AG10803 (cell line): ENCODE data around the gene KLC1.

Experiments
- DNase-seq: peaks from one replicate; pipeline ENCODE4 v3.0.0; 2010; ENCODE audit warnings: low read depth
- H3K4me3 ChIP-seq: 2 replicates; pipeline ENCODE4 v1.5.1; 2011; ENCODE audit warnings: mild to moderate bottlenecking, low read length, control low read depth
- TF ChIP-seq, protein P1 (sequence below): conservative IDR thresholded peaks from 2 replicates; pipeline ENCODE4 v1.5.1; 2011; ENCODE audit warnings: mild to moderate bottlenecking, low read length, control low read depth, inconsistent platforms

Gene KLC1

DNA sequence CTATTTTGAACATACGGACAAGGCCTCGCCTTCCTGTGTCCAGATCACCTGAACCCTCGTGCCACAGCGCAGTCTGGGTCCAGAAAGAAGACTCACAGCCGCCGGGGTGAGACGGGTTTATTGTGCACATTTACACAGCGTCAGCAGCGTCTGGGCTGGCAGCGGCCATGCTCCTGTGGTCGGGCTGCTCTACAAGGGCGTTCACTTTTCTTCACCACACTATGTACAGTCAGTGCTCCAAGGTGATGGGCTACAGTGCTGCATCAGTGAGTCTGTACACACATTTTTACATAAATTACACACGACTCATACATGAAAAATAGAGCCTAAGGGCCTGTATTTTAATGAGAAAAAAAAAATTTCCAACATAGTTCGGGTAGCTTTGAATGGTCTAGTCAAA, 104.6 kb downstream of the KLC1 start:
- no peak overlapping the region for H3K4me3 ChIP-seq
- DNase-seq = no peak
- TF ChIP-seq, protein P1, sequence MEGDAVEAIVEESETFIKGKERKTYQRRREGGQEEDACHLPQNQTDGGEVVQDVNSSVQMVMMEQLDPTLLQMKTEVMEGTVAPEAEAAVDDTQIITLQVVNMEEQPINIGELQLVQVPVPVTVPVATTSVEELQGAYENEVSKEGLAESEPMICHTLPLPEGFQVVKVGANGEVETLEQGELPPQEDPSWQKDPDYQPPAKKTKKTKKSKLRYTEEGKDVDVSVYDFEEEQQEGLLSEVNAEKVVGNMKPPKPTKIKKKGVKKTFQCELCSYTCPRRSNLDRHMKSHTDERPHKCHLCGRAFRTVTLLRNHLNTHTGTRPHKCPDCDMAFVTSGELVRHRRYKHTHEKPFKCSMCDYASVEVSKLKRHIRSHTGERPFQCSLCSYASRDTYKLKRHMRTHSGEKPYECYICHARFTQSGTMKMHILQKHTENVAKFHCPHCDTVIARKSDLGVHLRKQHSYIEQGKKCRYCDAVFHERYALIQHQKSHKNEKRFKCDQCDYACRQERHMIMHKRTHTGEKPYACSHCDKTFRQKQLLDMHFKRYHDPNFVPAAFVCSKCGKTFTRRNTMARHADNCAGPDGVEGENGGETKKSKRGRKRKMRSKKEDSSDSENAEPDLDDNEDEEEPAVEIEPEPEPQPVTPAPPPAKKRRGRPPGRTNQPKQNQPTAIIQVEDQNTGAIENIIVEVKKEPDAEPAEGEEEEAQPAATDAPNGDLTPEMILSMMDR = no peak

DNA sequence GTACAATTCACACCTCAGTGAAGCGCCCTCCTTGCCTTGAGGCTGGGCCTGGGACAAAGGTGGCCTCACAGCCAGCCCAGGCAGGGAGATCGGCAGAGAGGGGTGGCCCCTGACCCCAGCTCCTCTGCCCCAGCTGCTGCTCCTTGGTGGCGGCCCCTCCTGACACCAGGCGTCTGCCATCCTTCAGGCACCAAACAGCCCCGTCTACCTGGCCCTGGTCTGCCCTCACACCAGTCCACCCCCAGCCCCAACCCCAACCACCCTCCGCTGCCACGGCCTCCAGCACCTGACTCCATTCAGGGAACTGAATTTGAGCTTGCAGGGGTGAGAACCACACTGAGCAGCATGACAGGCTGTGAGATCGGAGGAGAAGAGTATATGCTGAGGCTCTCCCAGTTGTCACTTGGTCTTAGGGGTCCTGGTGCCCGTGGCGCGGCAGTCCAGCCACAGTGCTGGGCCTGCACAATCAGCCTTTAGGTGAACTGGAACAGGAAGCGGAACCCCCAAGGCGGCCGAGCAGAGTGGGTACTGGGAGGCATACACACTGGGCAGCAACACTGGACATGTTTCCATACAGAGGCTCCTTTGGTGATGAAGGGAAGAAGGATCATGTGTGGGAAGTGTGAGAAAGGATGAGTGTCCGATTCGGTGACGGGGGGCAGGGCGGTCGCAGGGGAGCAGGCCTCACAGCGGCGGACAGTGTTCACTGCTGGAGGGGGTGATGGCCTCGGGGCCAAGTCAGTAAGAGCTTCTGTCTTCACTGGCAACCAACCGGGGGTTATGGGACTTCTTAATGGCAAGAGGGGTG, 105.3 kb downstream of the KLC1 start:
- no peak overlapping the region for H3K4me3 ChIP-seq
- TF ChIP-seq, protein P1 = no peak
- no peak for DNase-seq

DNA sequence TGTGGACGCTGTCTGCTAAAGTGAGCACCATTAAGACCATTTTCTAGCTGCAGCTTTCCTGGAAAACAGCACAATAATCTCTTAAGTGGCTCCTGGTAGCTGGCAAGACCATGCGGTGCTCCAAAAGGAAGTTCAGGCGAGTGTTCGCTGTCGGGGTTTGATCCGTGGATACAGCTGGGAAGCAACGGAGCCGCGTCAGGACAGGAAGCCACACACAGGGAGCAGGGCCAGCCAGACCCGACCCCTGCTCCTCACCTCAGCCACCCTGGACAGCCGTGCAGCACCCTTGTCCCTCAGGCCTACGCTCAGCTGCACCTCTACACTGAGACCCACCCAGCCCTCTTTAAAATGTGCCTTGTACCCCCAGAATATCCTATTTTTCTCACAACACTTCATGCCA, 106.0 kb downstream of the KLC1 start:
- no peak for DNase-seq
- TF ChIP-seq, protein P1 = no peak
- H3K4me3 ChIP-seq = no peak overlapping the region

DNA sequence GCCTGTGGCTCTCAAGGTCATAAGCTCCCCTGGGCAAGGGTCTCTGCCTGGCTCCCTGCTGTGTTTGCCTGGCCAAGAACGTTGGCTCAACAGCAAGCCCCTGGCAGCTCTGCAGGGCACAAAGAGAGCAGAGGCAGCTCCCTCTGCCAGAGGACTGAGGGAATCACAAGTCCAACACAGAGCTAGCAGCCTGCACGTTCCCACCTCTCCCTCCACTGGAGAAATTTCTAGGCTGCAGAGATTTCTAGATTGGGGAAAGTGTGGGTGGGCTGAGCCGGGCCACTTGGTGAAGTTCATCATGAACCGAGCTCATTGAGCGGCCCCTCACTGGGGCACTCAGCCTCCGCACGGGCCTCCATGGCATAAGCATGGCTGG, 106.4 kb downstream of the KLC1 start:
- TF ChIP-seq, protein P1 = no peak
- DNase-seq = no peak
- H3K4me3 ChIP-seq = no peak overlapping the region

DNA sequence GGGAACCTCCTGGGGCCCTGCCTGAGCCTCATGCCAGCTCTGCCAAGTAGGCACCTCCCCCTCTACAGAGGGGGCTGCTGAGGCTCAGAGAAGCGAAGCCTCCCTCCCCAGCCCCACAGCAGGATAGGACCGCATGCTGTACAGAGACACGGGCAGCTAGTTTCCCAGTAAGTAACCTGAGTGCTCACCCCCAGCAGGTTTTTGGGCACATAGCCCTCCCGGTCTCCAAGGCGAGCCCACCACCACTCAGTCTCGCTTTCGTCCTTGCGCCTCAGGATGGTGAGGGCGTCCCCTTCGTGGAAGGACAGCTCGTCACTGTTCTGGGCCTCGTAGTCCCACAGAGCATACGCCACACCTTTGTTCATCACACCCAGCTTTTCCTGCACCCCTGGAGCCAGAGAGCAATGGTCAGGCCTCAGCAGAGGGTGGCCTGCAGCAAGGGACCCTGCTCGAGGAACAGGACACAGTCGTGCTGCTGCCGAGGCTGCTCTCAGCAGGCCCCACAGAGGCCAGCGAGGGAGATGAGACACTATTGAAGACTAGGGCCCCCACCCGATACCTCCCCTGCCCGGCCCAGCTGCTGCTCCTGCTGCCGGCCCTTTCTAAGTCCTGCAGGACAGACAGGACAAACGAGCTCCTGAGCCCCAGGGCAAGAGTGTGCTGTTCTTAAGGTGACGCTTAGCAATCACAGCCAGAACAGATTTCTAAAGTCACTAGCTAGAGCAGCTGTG, 107.0 kb downstream of the KLC1 start:
- DNase-seq = no peak
- no peak overlapping the region for H3K4me3 ChIP-seq
- TF ChIP-seq, protein P1 = no peak

DNA sequence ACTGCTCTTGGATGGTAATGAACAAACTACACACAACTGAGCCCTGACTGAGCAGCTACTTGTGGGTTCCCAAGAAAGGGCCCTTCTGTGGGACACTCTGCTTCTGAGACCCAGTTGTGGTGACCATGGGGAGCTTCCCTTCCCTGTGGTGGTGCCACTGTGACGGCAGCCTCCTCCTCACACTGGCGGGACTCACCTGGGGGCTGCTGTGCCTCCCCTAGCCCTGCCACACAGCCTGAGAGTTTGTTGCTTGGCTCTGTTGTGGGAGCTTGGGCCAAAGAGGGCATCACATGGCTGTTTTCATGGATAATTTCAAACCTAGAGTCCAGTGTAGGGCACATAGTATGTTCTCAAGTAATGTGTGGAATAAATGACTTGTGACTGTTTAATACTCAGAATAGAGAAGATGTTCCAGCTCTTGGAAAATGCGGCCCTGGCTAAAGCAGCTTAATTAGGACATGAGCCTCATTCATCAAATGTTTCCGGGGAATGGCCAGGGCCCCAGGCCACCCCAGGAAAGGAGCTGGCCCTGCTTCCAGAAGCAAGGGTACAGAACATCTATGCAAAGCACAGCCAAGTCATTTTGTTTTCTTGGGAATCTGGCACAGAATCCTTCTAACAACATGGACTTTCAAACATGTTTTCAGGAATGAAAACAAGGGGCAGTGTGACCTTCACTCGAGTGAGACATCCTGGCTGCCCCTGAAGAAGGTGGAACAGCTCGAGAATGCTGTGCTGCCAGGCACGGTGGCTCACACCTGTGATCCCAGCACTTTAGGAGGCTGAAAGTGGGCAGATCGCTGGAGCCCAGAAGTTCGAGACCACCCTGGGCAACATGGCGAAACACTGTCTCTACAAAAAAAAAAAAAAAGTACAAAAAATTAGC, 107.8 kb downstream of the KLC1 start:
- TF ChIP-seq, protein P1 = no peak
- no peak overlapping the region for H3K4me3 ChIP-seq
- no peak for DNase-seq
